ENCODE data around the gene FGFBP1.

Gene FGFBP1

GRCh38 chr4:15912961-15913630, 25.4 kb downstream of the FGFBP1 start:
- H3K9ac ChIP-seq (ENCODE audit: low read length), result no peak overlapping the region
- no peaks in the 10 kb centered on the region for H3K36me3 ChIP-seq (ENCODE audit: low read length)
- H3K4me3 ChIP-seq (ENCODE audit: insufficient read depth, low read length, poor library complexity, severe bottlenecking), result no peak overlapping the region
- no peaks in the 10 kb centered on the region for H4K20me1 ChIP-seq (ENCODE audit: low read depth, low read length)
- no peak overlapping the region for H3K4me2 ChIP-seq (ENCODE audit: low read depth, low read length, poor library complexity, severe bottlenecking)
- TF ChIP-seq, protein P1, sequence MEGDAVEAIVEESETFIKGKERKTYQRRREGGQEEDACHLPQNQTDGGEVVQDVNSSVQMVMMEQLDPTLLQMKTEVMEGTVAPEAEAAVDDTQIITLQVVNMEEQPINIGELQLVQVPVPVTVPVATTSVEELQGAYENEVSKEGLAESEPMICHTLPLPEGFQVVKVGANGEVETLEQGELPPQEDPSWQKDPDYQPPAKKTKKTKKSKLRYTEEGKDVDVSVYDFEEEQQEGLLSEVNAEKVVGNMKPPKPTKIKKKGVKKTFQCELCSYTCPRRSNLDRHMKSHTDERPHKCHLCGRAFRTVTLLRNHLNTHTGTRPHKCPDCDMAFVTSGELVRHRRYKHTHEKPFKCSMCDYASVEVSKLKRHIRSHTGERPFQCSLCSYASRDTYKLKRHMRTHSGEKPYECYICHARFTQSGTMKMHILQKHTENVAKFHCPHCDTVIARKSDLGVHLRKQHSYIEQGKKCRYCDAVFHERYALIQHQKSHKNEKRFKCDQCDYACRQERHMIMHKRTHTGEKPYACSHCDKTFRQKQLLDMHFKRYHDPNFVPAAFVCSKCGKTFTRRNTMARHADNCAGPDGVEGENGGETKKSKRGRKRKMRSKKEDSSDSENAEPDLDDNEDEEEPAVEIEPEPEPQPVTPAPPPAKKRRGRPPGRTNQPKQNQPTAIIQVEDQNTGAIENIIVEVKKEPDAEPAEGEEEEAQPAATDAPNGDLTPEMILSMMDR (IDR thresholded peaks at IDR 0.05; ENCODE audit: insufficient read depth, low read length, poor library complexity, severe bottlenecking), result no peak
- no peak for TF ChIP-seq EZH2phosphoT487 (conservative IDR thresholded peaks at IDR 0.05; ENCODE audit: low read length)
- H3K27me3 ChIP-seq (ENCODE audit: low read length), result no peaks in the 10 kb centered on the region
- H3K9me3 ChIP-seq (ENCODE audit: insufficient read depth, low read length), result no peaks in the 10 kb centered on the region
- H3K9me2 ChIP-seq (replicated peaks; ENCODE audit: insufficient read depth, low read length), result no peaks in the 10 kb centered on the region
- H3K27ac ChIP-seq (ENCODE audit: low read depth, low read length), result no peak overlapping the region
- no peaks in the 10 kb centered on the region for H3F3A ChIP-seq (ENCODE audit: insufficient read depth)
- H3K79me2 ChIP-seq (ENCODE audit: insufficient read depth, low read length), result no peaks in the 10 kb centered on the region
- H2AFZ ChIP-seq (ENCODE audit: low read depth, low read length, severe bottlenecking), result no peak overlapping the region

GRCh38 chr4:15912236-15912635, 26.3 kb downstream of the FGFBP1 start:
- H3K27ac ChIP-seq (ENCODE audit: low read depth, low read length), result no peak overlapping the region
- no peaks in the 10 kb centered on the region for H3K27me3 ChIP-seq (ENCODE audit: low read length)
- TF ChIP-seq, protein P1 (IDR thresholded peaks at IDR 0.05; ENCODE audit: insufficient read depth, low read length, poor library complexity, severe bottlenecking), result no peak
- no peak for TF ChIP-seq EZH2phosphoT487 (conservative IDR thresholded peaks at IDR 0.05; ENCODE audit: low read length)
- H3K9ac ChIP-seq (ENCODE audit: low read length), result no peak overlapping the region
- no peaks in the 10 kb centered on the region for H3K36me3 ChIP-seq (ENCODE audit: low read length)
- no peaks in the 10 kb centered on the region for H3F3A ChIP-seq (ENCODE audit: insufficient read depth)
- H3K9me2 ChIP-seq (replicated peaks; ENCODE audit: insufficient read depth, low read length), result no peaks in the 10 kb centered on the region
- no peaks in the 10 kb centered on the region for H4K20me1 ChIP-seq (ENCODE audit: low read depth, low read length)
- no peak overlapping the region for H2AFZ ChIP-seq (ENCODE audit: low read depth, low read length, severe bottlenecking)
- H3K4me2 ChIP-seq (ENCODE audit: low read depth, low read length, poor library complexity, severe bottlenecking), result no peak overlapping the region
- H3K4me3 ChIP-seq (ENCODE audit: insufficient read depth, low read length, poor library complexity, severe bottlenecking), result no peak overlapping the region
- H3K9me3 ChIP-seq (ENCODE audit: insufficient read depth, low read length), result no peaks in the 10 kb centered on the region
- H3K79me2 ChIP-seq (ENCODE audit: insufficient read depth, low read length), result no peaks in the 10 kb centered on the region

DNA sequence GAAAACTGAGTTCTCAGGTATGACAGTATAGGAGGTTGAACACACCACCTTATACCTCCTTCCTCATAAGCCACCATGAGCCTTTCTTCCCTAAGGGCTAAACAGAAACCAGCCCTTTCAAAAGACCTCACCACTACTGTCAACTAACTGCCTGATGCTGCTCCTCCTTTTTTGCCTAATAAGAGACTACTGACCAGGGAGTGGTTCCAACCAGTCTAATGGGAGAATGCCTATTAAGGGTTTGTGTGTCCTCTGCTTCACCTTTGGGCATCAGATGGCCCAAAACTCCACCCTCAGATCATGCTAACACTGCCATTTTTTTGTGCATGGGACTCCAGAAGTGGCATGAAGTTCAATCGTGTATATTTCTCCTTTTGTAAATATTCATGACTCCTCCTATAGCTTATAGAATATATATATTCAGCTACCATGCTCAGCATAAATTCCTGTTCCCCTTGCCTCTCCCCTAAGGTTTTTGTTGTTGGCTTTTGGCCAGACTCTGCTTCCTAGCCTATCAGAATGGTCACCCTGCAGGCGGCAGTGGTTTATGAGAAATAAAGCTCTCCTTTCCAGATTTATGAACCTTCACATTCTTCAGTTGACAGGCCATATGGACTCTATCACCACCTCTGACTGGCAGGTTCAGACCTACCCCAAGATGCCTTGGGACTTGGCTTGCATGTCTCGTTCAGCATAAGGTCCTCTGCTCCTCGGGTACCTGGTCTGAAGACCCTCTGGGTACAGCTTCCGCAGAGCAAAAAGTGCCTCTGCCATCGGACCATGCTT, 28.2 kb downstream of the FGFBP1 start:
- TF ChIP-seq, protein P1 (IDR thresholded peaks at IDR 0.05; ENCODE audit: insufficient read depth, low read length, poor library complexity, severe bottlenecking), result no peak
- no peak for TF ChIP-seq EZH2phosphoT487 (conservative IDR thresholded peaks at IDR 0.05; ENCODE audit: low read length)
- H3K4me2 ChIP-seq (ENCODE audit: low read depth, low read length, poor library complexity, severe bottlenecking), result no peak overlapping the region

More for the DNA sequence above, 28.2 kb downstream of the FGFBP1 start:
- Histone ChIP-seq H3K9me3 (ENCODE audit: insufficient read depth, low read length) (no peaks in the 10 kb centered on the region), H3K4me3 (ENCODE audit: insufficient read depth, low read length, poor library complexity, severe bottlenecking) (no peak overlapping the region), H3K79me2 (ENCODE audit: insufficient read depth, low read length) (no peaks in the 10 kb centered on the region), H4K20me1 (ENCODE audit: low read depth, low read length) (no peaks in the 10 kb centered on the region), H3K36me3 (ENCODE audit: low read length) (no peaks in the 10 kb centered on the region), H3K27me3 (ENCODE audit: low read length) (no peaks in the 10 kb centered on the region), H3K27ac (ENCODE audit: low read depth, low read length) (no peak overlapping the region), H2AFZ (ENCODE audit: low read depth, low read length, severe bottlenecking) (no peak overlapping the region), H3F3A (ENCODE audit: insufficient read depth) (no peaks in the 10 kb centered on the region), H3K9me2 (replicated peaks; ENCODE audit: insufficient read depth, low read length) (no peaks in the 10 kb centered on the region), H3K9ac (ENCODE audit: low read length) (no peak overlapping the region)
